ENCODE results near the gene SLC45A3.

The SLC45A3 gene

GRCh38 chr1:205687242-205687641 lies 6.9 kb upstream of the SLC45A3 start:
- TF ChIP-seq, protein P1, sequence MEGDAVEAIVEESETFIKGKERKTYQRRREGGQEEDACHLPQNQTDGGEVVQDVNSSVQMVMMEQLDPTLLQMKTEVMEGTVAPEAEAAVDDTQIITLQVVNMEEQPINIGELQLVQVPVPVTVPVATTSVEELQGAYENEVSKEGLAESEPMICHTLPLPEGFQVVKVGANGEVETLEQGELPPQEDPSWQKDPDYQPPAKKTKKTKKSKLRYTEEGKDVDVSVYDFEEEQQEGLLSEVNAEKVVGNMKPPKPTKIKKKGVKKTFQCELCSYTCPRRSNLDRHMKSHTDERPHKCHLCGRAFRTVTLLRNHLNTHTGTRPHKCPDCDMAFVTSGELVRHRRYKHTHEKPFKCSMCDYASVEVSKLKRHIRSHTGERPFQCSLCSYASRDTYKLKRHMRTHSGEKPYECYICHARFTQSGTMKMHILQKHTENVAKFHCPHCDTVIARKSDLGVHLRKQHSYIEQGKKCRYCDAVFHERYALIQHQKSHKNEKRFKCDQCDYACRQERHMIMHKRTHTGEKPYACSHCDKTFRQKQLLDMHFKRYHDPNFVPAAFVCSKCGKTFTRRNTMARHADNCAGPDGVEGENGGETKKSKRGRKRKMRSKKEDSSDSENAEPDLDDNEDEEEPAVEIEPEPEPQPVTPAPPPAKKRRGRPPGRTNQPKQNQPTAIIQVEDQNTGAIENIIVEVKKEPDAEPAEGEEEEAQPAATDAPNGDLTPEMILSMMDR (IDR thresholded peaks at IDR 0.05; ENCODE audit: low read depth, low read length) = no peak
- DNase-seq (ENCODE audit: extremely low read depth, low read depth) = no peak

DNA sequence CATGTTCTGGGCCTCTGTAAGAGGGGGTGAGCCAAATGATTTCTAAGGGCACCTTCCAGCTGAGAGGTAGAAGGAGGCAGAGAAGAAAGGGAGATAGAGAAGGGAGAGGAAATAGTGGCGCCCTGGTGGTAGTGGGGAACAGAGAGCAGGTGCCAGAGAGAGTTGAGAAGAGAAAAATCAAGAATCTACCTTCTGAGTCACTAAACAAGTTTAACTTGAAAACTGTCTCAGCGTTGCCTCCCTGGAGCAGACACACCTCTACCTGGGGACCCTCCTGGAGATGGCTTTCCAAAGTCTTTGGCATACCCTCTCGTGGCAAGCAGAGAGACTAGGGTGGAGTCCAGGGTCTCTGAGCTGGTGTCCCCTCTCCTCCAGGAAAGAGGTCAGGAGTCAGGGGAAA lies 1.1 kb upstream of the SLC45A3 start:
- no peak for DNase-seq (ENCODE audit: extremely low read depth, low read depth)
- TF ChIP-seq, protein P1 (IDR thresholded peaks at IDR 0.05; ENCODE audit: low read depth, low read length) = no peak

GRCh38 chr1:205678286-205679111 lies 1.8 kb downstream of the SLC45A3 start:
- TF ChIP-seq, protein P1 (IDR thresholded peaks at IDR 0.05; ENCODE audit: low read depth, low read length) = no peak
- no peak for DNase-seq (ENCODE audit: extremely low read depth, low read depth)

DNA sequence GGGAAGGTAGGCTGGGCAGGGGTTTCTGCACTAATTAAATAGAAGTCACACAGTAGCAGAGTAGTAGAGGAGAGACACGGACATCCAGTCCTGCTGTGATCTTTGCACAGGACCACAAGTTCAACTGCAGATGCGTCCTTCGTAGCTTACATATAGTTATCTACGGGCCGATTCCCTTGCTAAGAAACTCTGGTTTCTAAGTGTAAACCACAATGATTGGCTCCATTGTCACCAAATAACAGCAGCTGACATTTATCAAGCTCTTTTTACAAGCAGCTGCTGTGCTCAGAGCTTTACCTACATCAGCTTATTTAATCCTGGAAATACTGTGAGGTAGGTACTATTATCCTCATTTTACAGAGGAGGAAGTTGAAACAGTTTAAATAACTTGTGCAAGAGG lies 3.1 kb downstream of the SLC45A3 start:
- TF ChIP-seq, protein P1 (IDR thresholded peaks at IDR 0.05; ENCODE audit: low read depth, low read length) = no peak
- no peak for DNase-seq (ENCODE audit: extremely low read depth, low read depth)

GRCh38 chr1:205676597-205676996 lies 3.7 kb downstream of the SLC45A3 start:
- TF ChIP-seq, protein P1 (IDR thresholded peaks at IDR 0.05; ENCODE audit: low read depth, low read length) = no peak
- no peak for DNase-seq (ENCODE audit: extremely low read depth, low read depth)

DNA sequence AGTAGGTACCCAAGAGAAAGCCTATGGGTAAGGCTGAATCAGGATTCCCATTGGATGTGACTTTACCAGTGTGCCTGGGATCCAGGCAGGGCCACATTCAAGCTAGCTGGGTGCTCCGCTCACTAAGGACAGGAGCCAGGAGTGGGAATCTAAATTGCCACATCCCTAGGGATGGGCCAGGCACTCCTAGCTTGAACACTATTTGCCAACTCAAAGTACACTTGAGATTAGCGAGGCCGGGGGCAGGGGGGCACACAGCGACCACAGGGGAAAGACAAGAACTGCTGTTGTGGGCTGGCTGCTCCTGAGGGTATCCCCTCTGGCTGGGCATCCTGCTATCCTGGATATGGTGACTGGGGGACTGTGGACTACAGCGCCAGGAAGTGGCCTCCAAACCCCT lies 4.3 kb downstream of the SLC45A3 start:
- TF ChIP-seq, protein P1 (IDR thresholded peaks at IDR 0.05; ENCODE audit: low read depth, low read length) = no peak
- no peak for DNase-seq (ENCODE audit: extremely low read depth, low read depth)

DNA sequence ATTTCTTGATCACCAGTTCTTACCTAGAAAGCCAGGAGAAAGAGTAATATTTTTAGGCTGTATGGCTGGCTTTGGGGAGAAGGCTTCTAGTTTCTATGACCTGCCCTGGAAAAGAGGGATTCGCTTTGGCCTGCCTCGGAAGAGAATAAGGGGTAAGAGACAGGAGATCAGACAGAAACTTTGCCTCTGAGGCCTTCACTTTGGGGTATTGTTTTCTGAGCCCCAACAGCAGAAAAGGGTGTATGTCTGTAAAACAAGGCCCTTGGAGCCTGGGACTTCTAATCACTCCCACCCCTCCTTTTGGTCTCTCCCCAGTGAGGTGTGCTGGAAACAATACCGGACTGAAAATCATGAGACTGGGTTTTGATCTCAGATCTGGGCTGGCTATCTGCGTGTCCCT lies 5.1 kb downstream of the SLC45A3 start:
- DNase-seq (ENCODE audit: extremely low read depth, low read depth) = no peak
- TF ChIP-seq, protein P1 (IDR thresholded peaks at IDR 0.05; ENCODE audit: low read depth, low read length) = no peak
